ENCODE data around the gene SATB2.

- TF ChIP-seq EZH2phosphoT487 (IDR thresholded peaks at IDR 0.05; ENCODE audit: unreplicated experiment) (no peak), POLR2AphosphoS5 (IDR thresholded peaks at IDR 0.05; ENCODE audit: low read depth) (no peak), ETS1 (IDR thresholded peaks at IDR 0.05) (no peak)
- TF ChIP-seq, protein P1, sequence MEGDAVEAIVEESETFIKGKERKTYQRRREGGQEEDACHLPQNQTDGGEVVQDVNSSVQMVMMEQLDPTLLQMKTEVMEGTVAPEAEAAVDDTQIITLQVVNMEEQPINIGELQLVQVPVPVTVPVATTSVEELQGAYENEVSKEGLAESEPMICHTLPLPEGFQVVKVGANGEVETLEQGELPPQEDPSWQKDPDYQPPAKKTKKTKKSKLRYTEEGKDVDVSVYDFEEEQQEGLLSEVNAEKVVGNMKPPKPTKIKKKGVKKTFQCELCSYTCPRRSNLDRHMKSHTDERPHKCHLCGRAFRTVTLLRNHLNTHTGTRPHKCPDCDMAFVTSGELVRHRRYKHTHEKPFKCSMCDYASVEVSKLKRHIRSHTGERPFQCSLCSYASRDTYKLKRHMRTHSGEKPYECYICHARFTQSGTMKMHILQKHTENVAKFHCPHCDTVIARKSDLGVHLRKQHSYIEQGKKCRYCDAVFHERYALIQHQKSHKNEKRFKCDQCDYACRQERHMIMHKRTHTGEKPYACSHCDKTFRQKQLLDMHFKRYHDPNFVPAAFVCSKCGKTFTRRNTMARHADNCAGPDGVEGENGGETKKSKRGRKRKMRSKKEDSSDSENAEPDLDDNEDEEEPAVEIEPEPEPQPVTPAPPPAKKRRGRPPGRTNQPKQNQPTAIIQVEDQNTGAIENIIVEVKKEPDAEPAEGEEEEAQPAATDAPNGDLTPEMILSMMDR (conservative IDR thresholded peaks at IDR 0.05; ENCODE audit: low read depth in 2 of 2), result no peak
Measured at GRCh38 chr2:199315299-199316179, 142.2 kb downstream of the SATB2 start.
